ENCODE data around the gene METTL2B. TPM values are rescaled to one million over a fixed set of nuclear protein-coding genes. Genes with fewer than 3 reads are reported as not detected.
A peak's percentile ranks its signal among the peaks of the same experiment; 100 is the strongest.
"Not testable (repeated sequence)": the region's sequence is repeated elsewhere in the genome, so short reads cannot be mapped to it uniquely, and the experiment has no call there.

The METTL2B gene
- total and polyA plus RNA-seq, 2 donors (not counting 1 experiment from before 2014, with no cell fraction given): 8.9 to 22.7 TPM

- Mint-ChIP-seq H3K4me1 (peaks cover 26% of the 10 kb centered on the region), H3K27me3 (no peaks in the 10 kb centered on the region), H3K9me3 (ENCODE audit: insufficient read depth) (no peaks in the 10 kb centered on the region), H3K4me3 (peak overlapping the region; percentile 96), H3K27ac (peak overlapping the region; percentile 99)
- WGBS (ENCODE audit: insufficient coverage): 17% methylated on average over 5 of the region's 5 CpGs
- no peaks in the 10 kb centered on the region for H3K27me3 ChIP-seq (replicated peaks in 1 of 4; ENCODE audit: control extremely low read depth in 1 of 4, control insufficient read depth in 3 of 4, insufficient read depth in 4 of 4, low read length in 3 of 4)
- peaks cover 18% of the 10 kb centered on the region for H3K79me2 ChIP-seq (ENCODE audit: control insufficient read depth, insufficient read depth, low read length)
- H2AFZ ChIP-seq (ENCODE audit: insufficient read depth, low read depth, low read length, poor library complexity, severe bottlenecking): peak overlapping the region; percentile 93
- H3K36me3 ChIP-seq (replicated peaks in 1 of 2; ENCODE audit: control extremely low read depth in 1 of 2, control insufficient read depth in 1 of 2, extremely low read depth in 1 of 2, insufficient read depth in 2 of 2, low read length in 1 of 2): no peaks in the 10 kb centered on the region
- intact Hi-C loops (cut with micrococcal nuclease): loop anchor here (5.0 to 10.0 kb wide), 2 partner anchors 114 to 279 kb away; partner anchors contain the start of genes CALU and RBM28
- ChIA-PET CTCF (interaction anchor here (0.6 to 7.8 kb wide), 5 partner anchors 18 to 69 kb away, joined by 4 to 141 read pairs (median 6); no protein-coding TSS in a partner anchor), POLR2A (interaction anchor here (1.2 kb wide), 2 partner anchors 19 to 29 kb away, joined by 4 to 8 read pairs; no protein-coding TSS in a partner anchor)
- peak overlapping the region; percentile 94 for H3K4me2 ChIP-seq (replicated peaks; ENCODE audit: low read depth, low read length, poor library complexity, severe bottlenecking)
- no peaks in the 10 kb centered on the region for H3K9me3 ChIP-seq (ENCODE audit: control extremely low read depth in 1 of 3, control insufficient read depth in 2 of 3, insufficient read depth in 1 of 3, low read length in 2 of 3)
- H3K27ac ChIP-seq (ENCODE audit: low read length in 2 of 2): peak overlapping the region; percentile 49 to 88
- H4K20me1 ChIP-seq (ENCODE audit: control insufficient read depth, insufficient read depth, low read length, poor library complexity, severe bottlenecking): peaks cover 11% of the 10 kb centered on the region
- peak overlapping the region; percentile 62 to 83 (median 82) for H3K4me3 ChIP-seq (ENCODE audit: control extremely low read depth in 1 of 5, extremely low read depth in 1 of 5, insufficient read depth in 1 of 5, low read depth in 2 of 5, low read length in 4 of 5)
- peaks cover 22 to 24% of the 10 kb centered on the region in 2 donors for H3K4me1 ChIP-seq (ENCODE audit: control insufficient read depth in 2 of 2, insufficient read depth in 2 of 2, low read length in 2 of 2)
- ATAC-seq (ENCODE audit: low read depth) (no peak), DNase-seq (no peak)
- TF ChIP-seq EZH2 (IDR thresholded peaks at IDR 0.05; ENCODE audit: borderline replicate concordance, insufficient read depth, low read depth, low read length, poor library complexity, severe bottlenecking) (no peak), CTCF (IDR thresholded peaks at IDR 0.05) (no peak)
- H3K9ac ChIP-seq (ENCODE audit: low read length): peak overlapping the region; percentile 78
Measured at GRCh38 chr7:128456255-128456725, 20.3 kb upstream of the METTL2B start.

- H3K36me3 ChIP-seq (replicated peaks in 1 of 2; ENCODE audit: control extremely low read depth in 1 of 2, control insufficient read depth in 1 of 2, extremely low read depth in 1 of 2, insufficient read depth in 2 of 2, low read length in 1 of 2); H3K27me3 ChIP-seq (replicated peaks in 1 of 4; ENCODE audit: control extremely low read depth in 1 of 4, control insufficient read depth in 3 of 4, insufficient read depth in 4 of 4, low read length in 3 of 4); H3K9me3 ChIP-seq (ENCODE audit: control extremely low read depth in 1 of 3, control insufficient read depth in 2 of 3, insufficient read depth in 1 of 3, low read length in 2 of 3); H3K4me2 ChIP-seq (replicated peaks; ENCODE audit: low read depth, low read length, poor library complexity, severe bottlenecking); H3K9ac ChIP-seq (ENCODE audit: low read length); H2AFZ ChIP-seq (ENCODE audit: insufficient read depth, low read depth, low read length, poor library complexity, severe bottlenecking); H3K27ac ChIP-seq (ENCODE audit: low read length in 2 of 2); H3K9me3 Mint-ChIP-seq (ENCODE audit: insufficient read depth); H3K27me3 Mint-ChIP-seq; ATAC-seq (ENCODE audit: low read depth); H3K4me3 Mint-ChIP-seq; DNase-seq; POLR2A ChIA-PET; H3K4me3 ChIP-seq (ENCODE audit: control extremely low read depth in 1 of 5, extremely low read depth in 1 of 5, insufficient read depth in 1 of 5, low read depth in 2 of 5, low read length in 4 of 5): not testable (repeated sequence)
- Mint-ChIP-seq H3K4me1 (peaks cover 26% of the 10 kb centered on the region), H3K27ac (peak overlapping the region; percentile 41)
- H3K79me2 ChIP-seq (ENCODE audit: control insufficient read depth, insufficient read depth, low read length): peaks cover 20% of the 10 kb centered on the region
- intact Hi-C loops (cut with micrococcal nuclease): loop anchor here (5.0 to 10.0 kb wide), 2 partner anchors 115 to 277 kb away; partner anchors contain the start of genes CALU and RBM28
- CTCF ChIA-PET: interaction anchor here (1.5 to 7.8 kb wide), 4 partner anchors 20 to 58 kb away, joined by 5 to 141 read pairs (median 6); no protein-coding TSS in a partner anchor
- peaks cover 22 to 24% of the 10 kb centered on the region in 2 donors for H3K4me1 ChIP-seq (ENCODE audit: control insufficient read depth in 2 of 2, insufficient read depth in 2 of 2, low read length in 2 of 2)
- WGBS (ENCODE audit: insufficient coverage): 83% methylated on average over 1 of the region's 6 CpGs
- peaks cover 11% of the 10 kb centered on the region for H4K20me1 ChIP-seq (ENCODE audit: control insufficient read depth, insufficient read depth, low read length, poor library complexity, severe bottlenecking)
Measured at GRCh38 chr7:128457385-128457784, 19.2 kb upstream of the METTL2B start.

Measured in B cell (primary cell).